ENCODE data around the gene CANX. TPM values are rescaled to one million over a fixed set of nuclear protein-coding genes. Genes with fewer than 3 reads are reported as not detected.
A peak's percentile ranks its signal among the peaks of the same experiment; 100 is the strongest.

The CANX gene
- total and polyA plus RNA-seq, 9 of the 15 experiments (the other 6 are each of a cell fraction or from before 2014, with no cell fraction given) = 155 to 893 (median 589) TPM

- TF ChIP-seq HMBOX1 (IDR thresholded peaks at IDR 0.05) = peak; percentile 89
- no peak for TF ChIP-seq MXI1 (IDR thresholded peaks at IDR 0.05; ENCODE audit: low read depth, low read length)
- no peak for TF ChIP-seq GTF2F1 (IDR thresholded peaks at IDR 0.05; ENCODE audit: low read depth, low read length)
- no peak for TF ChIP-seq U2AF2 (optimal IDR thresholded peaks at IDR 0.05; ENCODE audit: low read depth, low read length)
- TF ChIP-seq ZNF12 (CRISPR knock-in tag; IDR thresholded peaks at IDR 0.05) = no peak
- TF ChIP-seq TRIM28 (IDR thresholded peaks at IDR 0.05) = no peak
- TF ChIP-seq HNRNPLL (IDR thresholded peaks at IDR 0.05; ENCODE audit: low read depth, low read length, poor library complexity, severe bottlenecking) = no peak
- TF ChIP-seq NUFIP1 (IDR thresholded peaks at IDR 0.05; ENCODE audit: partially characterized antibody) = no peak
- 0 out of 2 replicates have a peak, but pooled peaks have one; percentile 31 for TF ChIP-seq EHMT2 (IDR thresholded peaks at IDR 0.05)
- peak in 1 of 2 experiments; percentile 53; a peak in 1 of 4 replicates for TF ChIP-seq RCOR1 (IDR thresholded peaks at IDR 0.05; ENCODE audit: borderline replicate concordance in 1 of 2, low read depth in 2 of 2, low read length in 2 of 2)
- TF ChIP-seq KHSRP (IDR thresholded peaks at IDR 0.05) = no peak
- TF ChIP-seq ZNF785 (CRISPR knock-in tag; IDR thresholded peaks at IDR 0.05) = no peak
- TF ChIP-seq DEAF1 (CRISPR knock-in tag; IDR thresholded peaks at IDR 0.05) = no peak
- no peak for TF ChIP-seq ZNF717 (CRISPR knock-in tag; IDR thresholded peaks at IDR 0.05)
- no peak for TF ChIP-seq CBX1 (IDR thresholded peaks at IDR 0.05; ENCODE audit: low read depth)
- no peak for TF ChIP-seq POU5F1 (IDR thresholded peaks at IDR 0.05; ENCODE audit: borderline replicate concordance, low read depth, low read length, partially characterized antibody)
- TF ChIP-seq CBX2 (IDR thresholded peaks at IDR 0.05; ENCODE audit: insufficient read depth, low read length, poor library complexity, severe bottlenecking) = no peak
- peak; percentile 50 to 67; a peak in 2 of 4 replicates for TF ChIP-seq FOXK2 (conservative IDR thresholded peaks at IDR 0.05 in 1 of 2, IDR thresholded peaks at IDR 0.05 in 1 of 2; ENCODE audit: low read depth in 2 of 2)
- TF ChIP-seq MYC (IDR thresholded peaks at IDR 0.05; ENCODE audit: low read depth, low read length) = peak; percentile 38; the same call in 1 of the 2 replicates
- TF ChIP-seq MYC (CRISPR knock-in tag; IDR thresholded peaks at IDR 0.05; ENCODE audit: borderline replicate concordance, low read depth) = no peak
- TF ChIP-seq CTBP1 (IDR thresholded peaks at IDR 0.05; ENCODE audit: borderline replicate concordance) = peak; percentile 86
- TF ChIP-seq SETDB1 (IDR thresholded peaks at IDR 0.05; ENCODE audit: low read length) = no peak
- peak; percentile 65 for TF ChIP-seq PKNOX1 (IDR thresholded peaks at IDR 0.05)
- no peak for TF ChIP-seq ZNF76 (CRISPR knock-in tag; IDR thresholded peaks at IDR 0.05; ENCODE audit: borderline replicate concordance)
- TF ChIP-seq ZNF431 (CRISPR knock-in tag; IDR thresholded peaks at IDR 0.05) = no peak
- no peak for TF ChIP-seq HDAC8 (tag; IDR thresholded peaks at IDR 0.05)
These were observed 63.5 kb downstream of the CANX start (continued) for GRCh38 chr5:179762079-179762780.
